HG02973 (cell line): ENCODE data around the gene SCAANT1.

Experiments used
- ATAC-seq: cut with Tn5 transposase; IDR thresholded peaks from one replicate; pipeline ENCODE4 v1.9.1; 2021; ENCODE audit warnings: moderate library complexity; ENCODE audit not compliant: unreplicated experiment

Gene SCAANT1

GRCh38 chr3:63934041-63934866 is 22.1 kb upstream of the SCAANT1 start:
- no peak for ATAC-seq

GRCh38 chr3:63933459-63933858 is 21.3 kb upstream of the SCAANT1 start:
- ATAC-seq = peak; percentile 60

GRCh38 chr3:63932509-63933212 is 20.5 kb upstream of the SCAANT1 start:
- ATAC-seq = no peak

- no peak for ATAC-seq
Observed at GRCh38 chr3:63931290-63931689, 19.1 kb upstream of the SCAANT1 start.

- ATAC-seq = peak; percentile 69
Observed at GRCh38 chr3:63927422-63928280, 15.5 kb upstream of the SCAANT1 start.

- no peak for ATAC-seq
Observed at GRCh38 chr3:63926309-63926708, 14.1 kb upstream of the SCAANT1 start.

GRCh38 chr3:63922491-63923199 is 10.5 kb upstream of the SCAANT1 start:
- no peak for ATAC-seq

GRCh38 chr3:63921741-63922482 is 9.7 kb upstream of the SCAANT1 start:
- peak; percentile 83 for ATAC-seq

GRCh38 chr3:63920001-63920400 is 7.8 kb upstream of the SCAANT1 start:
- ATAC-seq = no peak

GRCh38 chr3:63918321-63918720 is 6.1 kb upstream of the SCAANT1 start:
- ATAC-seq = no peak

GRCh38 chr3:63914312-63914711 is 2.1 kb upstream of the SCAANT1 start:
- no peak for ATAC-seq

- no peak for ATAC-seq
Observed at GRCh38 chr3:63912768-63913588, 795 bp upstream of the SCAANT1 start.

- peak; percentile 14 for ATAC-seq
Observed at GRCh38 chr3:63911509-63911872, 692 bp downstream of the SCAANT1 start.

- no peak for ATAC-seq
Observed at GRCh38 chr3:63910891-63911290, 1.3 kb downstream of the SCAANT1 start.

- ATAC-seq = no peak
Observed at GRCh38 chr3:63910001-63910400, 2.2 kb downstream of the SCAANT1 start.

- ATAC-seq = no peak
Observed at GRCh38 chr3:63909431-63909830, 2.8 kb downstream of the SCAANT1 start.

- ATAC-seq = no peak
Observed at GRCh38 chr3:63908776-63909175, 3.4 kb downstream of the SCAANT1 start.

GRCh38 chr3:63908081-63908736 is 4.0 kb downstream of the SCAANT1 start:
- ATAC-seq = no peak
